Left lung (tissue), 10 donors: Measurements from ENCODE around the gene RABGAP1L. TPM values are rescaled to one million over a fixed set of nuclear protein-coding genes. Genes with fewer than 3 reads are reported as not detected.

Experiments used
- ATAC-seq: fragments of 200-7000 bp; cut with Tn5 transposase; one replicate; pipeline ENCODE4 v1.9.1; 2020; ENCODE audit warnings: moderate library complexity
- DNase-seq, 4 donors: peaks; one replicate each; pipeline ENCODE4 v3.0.0-alpha.2; 2013 to 2020
- H3K27ac ChIP-seq, 2 donors: fragments of 200-600 bp; sonication (generic) in 1 of 2; one replicate each; pipeline versions ENCODE4 v1.5.0 to v1.8.0; 2020 to 2021
- H3K27me3 ChIP-seq, 2 donors: fragments of 200-600 bp; sonication (generic) in 1 of 2; one replicate each; pipeline versions ENCODE4 v1.5.0 to v1.8.0; 2020 to 2021
- H3K36me3 ChIP-seq, 2 donors: fragments of 200-600 bp; sonication (generic) in 1 of 2; one replicate each; pipeline versions ENCODE4 v1.5.0 to v1.8.0; 2020 to 2021
- H3K4me1 ChIP-seq, 2 donors: fragments of 200-600 bp; one replicate each; pipeline ENCODE4 v1.8.0; 2021
- H3K4me3 ChIP-seq, 2 donors: fragments of 200-600 bp; sonication (generic) in 1 of 2; one replicate each; pipeline versions ENCODE4 v1.5.0 to v1.8.0; 2020 to 2021; ENCODE audit warnings: mild to moderate bottlenecking in 1 of 2
- H3K9me3 ChIP-seq, 2 donors: fragments of 200-600 bp; sonication (generic) in 1 of 2; one replicate each; pipeline versions ENCODE4 v1.5.0 to v1.8.0; 2020 to 2021
- CTCF ChIP-seq, 2 donors: fragments of 200-600 bp; sonication (generic) in 1 of 2; IDR thresholded peaks; one replicate each; pipeline versions ENCODE4 v1.5.0 to v1.8.0; 2021; ENCODE audit warnings: antibody characterized with exemption in 2 of 2
- intact Hi-C, 2 donors: fragments of 100-400 bp; cut with DNase I; formaldehyde crosslinking; loops; one replicate each; pipeline versions ENCODE4 v1.11.2 to v1.14.2; 2022
- polyA plus RNA-seq, 6 donors: library from polyadenylated mRNA; unstranded; fragments of 120-200 nt; gene quantifications; one replicate each; pipeline ENCODE4 v1.2.1, GENCODE V29; 2013; ENCODE audit not compliant: insufficient read length in 6 of 6
- total RNA-seq, 2 donors: library from RNA; stranded (reverse); fragmentation: NEBNext Ultra II Directional; extraction: Animal tissue kit (Norgen Biotek cat#: 25700); gene quantifications; one replicate each; pipeline ENCODE4 v1.2.1, GENCODE V29; 2021
- donor health status: DM: no; HTN: yes; CAD: no.
- donor health status: DM: no; HTN: no; CAD: no.

RABGAP1L gene
- total and polyA plus RNA-seq, 8 donors = 40.3 to 67.3 (median 51.4) TPM

- DNase-seq (no peak), ATAC-seq (no peak)
- Histone ChIP-seq H3K4me1 (peaks cover 0 to 17% of the 10 kb centered on the region in 2 donors), H3K9me3 (no peaks in the 10 kb centered on the region), H3K4me3 (no peak overlapping the region), H3K36me3 (no peaks in the 10 kb centered on the region), H3K27me3 (no peaks in the 10 kb centered on the region), H3K27ac (no peak overlapping the region)
- TF ChIP-seq CTCF (IDR thresholded peaks at IDR 0.05) = no peak
- intact Hi-C loops = no loop called here
Observed at GRCh38 chr1:174949645-174950044, 790.3 kb downstream of the RABGAP1L start.

- H3K4me1 ChIP-seq = peaks cover 0 to 23% of the 10 kb centered on the region in 2 donors
- H3K27ac ChIP-seq = no peak overlapping the region
- TF ChIP-seq CTCF (IDR thresholded peaks at IDR 0.05) = no peak
- H3K36me3 ChIP-seq = no peaks in the 10 kb centered on the region
- no peaks in the 10 kb centered on the region for H3K9me3 ChIP-seq
- no peak for DNase-seq
- H3K27me3 ChIP-seq = no peaks in the 10 kb centered on the region
- intact Hi-C loops = no loop called here
- no peak overlapping the region for H3K4me3 ChIP-seq
- ATAC-seq = peak; percentile 36
Observed at GRCh38 chr1:174953285-174954072, 794.2 kb downstream of the RABGAP1L start.

GRCh38 chr1:174954073-174954460 is 794.7 kb downstream of the RABGAP1L start:
- peaks cover 0 to 23% of the 10 kb centered on the region in 2 donors for H3K4me1 ChIP-seq
- no peak overlapping the region for H3K4me3 ChIP-seq
- intact Hi-C loops = no loop called here
- no peak for TF ChIP-seq CTCF (IDR thresholded peaks at IDR 0.05)
- H3K36me3 ChIP-seq = no peaks in the 10 kb centered on the region
- no peak for DNase-seq
- peak; percentile 53 for ATAC-seq
- H3K27ac ChIP-seq = no peak overlapping the region
- no peaks in the 10 kb centered on the region for H3K27me3 ChIP-seq
- no peaks in the 10 kb centered on the region for H3K9me3 ChIP-seq

GRCh38 chr1:174954671-174955669 is 795.6 kb downstream of the RABGAP1L start:
- Histone ChIP-seq H3K36me3 (no peaks in the 10 kb centered on the region), H3K27me3 (no peaks in the 10 kb centered on the region), H3K4me3 (no peak overlapping the region), H3K4me1 (peaks cover 0 to 23% of the 10 kb centered on the region in 2 donors), H3K27ac (peak overlapping the region in 1 of 2 donors; percentile 38), H3K9me3 (no peaks in the 10 kb centered on the region)
- DNase-seq (no peak), ATAC-seq (peak; percentile 37)
- intact Hi-C loops = no loop called here
- TF ChIP-seq CTCF (IDR thresholded peaks at IDR 0.05) = no peak

GRCh38 chr1:174956086-174956485 is 796.8 kb downstream of the RABGAP1L start:
- Histone ChIP-seq H3K36me3 (no peaks in the 10 kb centered on the region), H3K27me3 (no peaks in the 10 kb centered on the region), H3K4me1 (peaks cover 0 to 23% of the 10 kb centered on the region in 2 donors), H3K9me3 (no peaks in the 10 kb centered on the region), H3K4me3 (no peak overlapping the region), H3K27ac (no peak overlapping the region)
- ATAC-seq (no peak), DNase-seq (no peak)
- no peak for TF ChIP-seq CTCF (IDR thresholded peaks at IDR 0.05)
- intact Hi-C loops = no loop called here
